ENCODE measurements around the gene ZCCHC17.

GRCh38 chr1:31348449-31348848 is 51.6 kb downstream of the ZCCHC17 start:
- TF ChIP-seq CTCF (IDR thresholded peaks at IDR 0.05; ENCODE audit: insufficient read depth, low read depth, low read length) (no peak), EZH2 (IDR thresholded peaks at IDR 0.05; ENCODE audit: insufficient read depth, low read length) (no peak)
